PC-3 (cell line): ENCODE results near the gene TMEM259.

ENCODE experiments used
- CTCF ChIP-seq: fragments of 300-600 bp; sonication (generic); conservative IDR thresholded peaks from 2 replicates; pipeline ENCODE4 v1.5.1; 2017; ENCODE audit warnings: antibody characterized with exemption, low read depth, mild to moderate bottlenecking, low read length
- EZH2 ChIP-seq: fragments of 300-600 bp; sonication (generic); IDR thresholded peaks from one replicate; pipeline ENCODE4 v1.6.1; 2017; ENCODE audit warnings: antibody characterized with exemption, mild to moderate bottlenecking, low read length; ENCODE audit not compliant: unreplicated experiment
- EZH2phosphoT487 ChIP-seq: fragments of 300-600 bp; sonication (generic); IDR thresholded peaks from 2 replicates; pipeline ENCODE4 v1.6.1; 2018; ENCODE audit warnings: mild to moderate bottlenecking, antibody characterized with exemption, low read length, borderline replicate concordance

- TF ChIP-seq CTCF, result no peak
- no peak for TF ChIP-seq EZH2phosphoT487
- TF ChIP-seq EZH2, result no peak
These were observed 20.1 kb downstream of the TMEM259 start for GRCh38 chr19:1000591-1001537.
